ENCODE results near the gene FAM13A. TPM values are rescaled to one million over a fixed set of nuclear protein-coding genes. Genes with fewer than 3 reads are reported as not detected.

The FAM13A gene
- total RNA-seq, 4 donors from 2014 or later, result 61.8 to 217 (median 152) TPM

DNA sequence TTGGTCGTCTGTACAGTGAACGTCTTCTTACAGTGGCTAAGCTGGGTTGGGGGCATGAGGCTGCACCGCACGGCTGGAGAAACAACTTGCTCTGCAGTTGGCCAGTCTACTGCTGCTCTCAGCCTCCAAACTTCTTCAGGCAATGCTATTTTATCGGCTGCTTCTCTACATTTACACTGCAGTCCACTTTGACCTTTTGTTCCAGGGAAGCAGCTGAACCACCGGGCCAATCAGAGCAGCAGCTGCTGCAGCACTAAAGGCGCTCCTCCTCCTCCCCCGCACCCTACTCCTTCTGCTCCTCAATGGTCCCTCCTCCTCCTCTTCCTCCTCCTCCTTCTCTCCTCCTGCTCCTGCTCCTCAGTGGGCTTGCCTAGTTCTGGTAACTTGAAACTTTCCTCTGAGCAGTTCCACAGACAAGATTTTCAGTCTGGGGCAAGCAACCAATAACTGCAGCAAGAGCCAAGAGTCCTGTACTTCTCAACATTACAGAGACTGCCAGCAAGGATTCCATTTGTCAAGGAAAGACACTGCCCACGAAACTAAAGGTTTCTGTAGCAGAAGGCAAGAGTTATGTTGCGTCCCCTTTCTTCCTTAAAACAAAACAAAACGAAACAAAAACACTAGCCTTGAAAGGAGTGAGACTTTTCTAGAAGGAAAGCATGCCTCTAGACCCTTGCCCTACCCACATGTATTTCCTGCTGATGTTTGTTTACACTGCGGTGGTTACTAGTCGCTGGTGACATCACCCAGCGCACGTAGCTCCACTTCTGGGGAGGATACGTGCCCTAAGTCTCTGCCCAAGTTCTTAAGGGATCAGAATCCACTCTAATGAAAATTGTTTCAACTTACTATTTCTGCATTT, 233.7 kb downstream of the FAM13A start:
- TF ChIP-seq, protein P1, sequence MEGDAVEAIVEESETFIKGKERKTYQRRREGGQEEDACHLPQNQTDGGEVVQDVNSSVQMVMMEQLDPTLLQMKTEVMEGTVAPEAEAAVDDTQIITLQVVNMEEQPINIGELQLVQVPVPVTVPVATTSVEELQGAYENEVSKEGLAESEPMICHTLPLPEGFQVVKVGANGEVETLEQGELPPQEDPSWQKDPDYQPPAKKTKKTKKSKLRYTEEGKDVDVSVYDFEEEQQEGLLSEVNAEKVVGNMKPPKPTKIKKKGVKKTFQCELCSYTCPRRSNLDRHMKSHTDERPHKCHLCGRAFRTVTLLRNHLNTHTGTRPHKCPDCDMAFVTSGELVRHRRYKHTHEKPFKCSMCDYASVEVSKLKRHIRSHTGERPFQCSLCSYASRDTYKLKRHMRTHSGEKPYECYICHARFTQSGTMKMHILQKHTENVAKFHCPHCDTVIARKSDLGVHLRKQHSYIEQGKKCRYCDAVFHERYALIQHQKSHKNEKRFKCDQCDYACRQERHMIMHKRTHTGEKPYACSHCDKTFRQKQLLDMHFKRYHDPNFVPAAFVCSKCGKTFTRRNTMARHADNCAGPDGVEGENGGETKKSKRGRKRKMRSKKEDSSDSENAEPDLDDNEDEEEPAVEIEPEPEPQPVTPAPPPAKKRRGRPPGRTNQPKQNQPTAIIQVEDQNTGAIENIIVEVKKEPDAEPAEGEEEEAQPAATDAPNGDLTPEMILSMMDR (IDR thresholded peaks at IDR 0.05; ENCODE audit: low read depth), result no peak

DNA sequence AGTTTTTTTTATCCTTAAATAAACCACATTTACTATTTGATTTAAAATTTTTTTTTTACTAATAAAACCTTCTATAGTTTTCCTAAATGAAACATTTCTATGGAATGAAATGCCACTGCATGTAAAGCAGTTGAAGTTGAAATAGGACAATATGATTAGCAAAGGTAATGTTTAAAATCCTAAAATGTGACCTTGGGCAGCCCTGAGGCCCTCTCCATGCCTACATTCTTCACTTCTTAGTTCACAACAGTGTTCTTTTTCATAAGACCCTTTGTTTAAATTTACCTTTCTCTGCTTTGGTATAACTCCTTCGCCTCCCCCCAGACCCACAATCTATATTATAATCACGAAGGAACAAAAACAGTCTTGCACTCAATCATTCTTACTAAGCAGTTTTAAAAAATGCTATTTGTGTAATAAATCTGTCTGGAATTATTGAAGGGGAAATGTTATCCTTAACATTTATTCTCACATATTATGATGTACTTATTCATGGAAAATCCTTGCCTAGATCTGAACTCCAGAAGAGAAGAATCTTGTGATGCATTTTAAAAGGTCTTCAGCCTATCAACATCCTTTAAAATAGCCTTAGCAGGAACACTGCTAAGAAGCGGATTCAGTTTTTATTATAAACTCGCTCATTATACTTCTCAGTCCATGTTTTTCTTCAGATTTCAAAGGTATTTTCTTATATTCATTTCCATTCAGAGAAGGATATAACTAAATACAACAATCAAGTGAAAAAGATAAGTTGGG, 234.8 kb downstream of the FAM13A start:
- TF ChIP-seq, protein P1 (IDR thresholded peaks at IDR 0.05; ENCODE audit: low read depth), result no peak

DNA sequence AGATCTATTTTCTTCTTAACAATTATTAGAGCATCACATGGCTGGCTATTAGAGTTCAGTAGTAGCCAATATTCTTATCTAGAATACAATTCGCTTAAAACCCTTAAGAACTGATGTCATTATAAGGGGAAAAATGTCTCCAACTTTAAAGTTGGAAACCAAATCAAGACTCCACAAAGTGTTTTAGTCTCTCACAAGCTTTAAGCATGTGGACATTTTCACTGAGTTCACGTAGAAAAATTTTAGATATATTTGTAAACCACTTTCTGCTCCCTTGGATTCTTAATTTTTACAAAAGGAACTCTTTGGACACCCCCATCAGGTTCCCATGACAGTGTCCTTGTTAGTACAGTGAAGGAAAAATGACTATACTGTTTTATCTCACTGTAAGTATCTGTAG, 235.5 kb downstream of the FAM13A start:
- TF ChIP-seq, protein P1 (IDR thresholded peaks at IDR 0.05; ENCODE audit: low read depth), result no peak

DNA sequence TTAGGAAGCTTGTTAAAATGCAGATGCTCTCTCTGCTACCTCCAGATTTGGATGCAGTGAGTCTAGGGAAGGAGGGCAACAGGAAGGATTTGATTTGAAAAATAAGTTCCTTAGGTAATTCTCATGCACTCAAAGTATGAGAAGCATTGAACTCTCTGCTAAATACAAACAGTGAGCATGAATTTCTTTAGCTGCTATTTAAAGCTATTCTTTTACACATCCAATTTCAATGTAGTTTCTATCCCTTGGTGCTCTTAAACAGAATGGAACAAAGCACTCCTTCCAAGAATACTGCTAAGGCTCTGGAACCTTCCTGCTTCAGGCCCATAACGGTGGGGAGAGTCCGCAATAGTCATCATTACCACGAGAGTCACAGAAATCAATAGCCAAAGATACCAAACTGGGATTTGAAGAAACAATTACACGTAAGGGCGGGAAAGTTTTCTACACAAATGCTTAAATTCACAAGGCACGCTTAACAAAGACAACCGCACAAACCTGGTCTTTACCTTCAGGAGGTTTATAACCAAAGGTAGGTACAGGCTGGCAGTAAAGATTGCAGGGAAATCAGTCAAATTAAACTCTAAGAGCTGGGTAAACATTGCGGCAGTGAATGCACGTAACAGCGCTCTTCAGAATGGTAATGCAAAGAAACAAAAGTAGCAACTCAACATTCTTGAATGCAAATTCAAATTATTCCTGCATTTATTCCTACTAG, 236.1 kb downstream of the FAM13A start:
- TF ChIP-seq, protein P1 (IDR thresholded peaks at IDR 0.05; ENCODE audit: low read depth), result no peak

DNA sequence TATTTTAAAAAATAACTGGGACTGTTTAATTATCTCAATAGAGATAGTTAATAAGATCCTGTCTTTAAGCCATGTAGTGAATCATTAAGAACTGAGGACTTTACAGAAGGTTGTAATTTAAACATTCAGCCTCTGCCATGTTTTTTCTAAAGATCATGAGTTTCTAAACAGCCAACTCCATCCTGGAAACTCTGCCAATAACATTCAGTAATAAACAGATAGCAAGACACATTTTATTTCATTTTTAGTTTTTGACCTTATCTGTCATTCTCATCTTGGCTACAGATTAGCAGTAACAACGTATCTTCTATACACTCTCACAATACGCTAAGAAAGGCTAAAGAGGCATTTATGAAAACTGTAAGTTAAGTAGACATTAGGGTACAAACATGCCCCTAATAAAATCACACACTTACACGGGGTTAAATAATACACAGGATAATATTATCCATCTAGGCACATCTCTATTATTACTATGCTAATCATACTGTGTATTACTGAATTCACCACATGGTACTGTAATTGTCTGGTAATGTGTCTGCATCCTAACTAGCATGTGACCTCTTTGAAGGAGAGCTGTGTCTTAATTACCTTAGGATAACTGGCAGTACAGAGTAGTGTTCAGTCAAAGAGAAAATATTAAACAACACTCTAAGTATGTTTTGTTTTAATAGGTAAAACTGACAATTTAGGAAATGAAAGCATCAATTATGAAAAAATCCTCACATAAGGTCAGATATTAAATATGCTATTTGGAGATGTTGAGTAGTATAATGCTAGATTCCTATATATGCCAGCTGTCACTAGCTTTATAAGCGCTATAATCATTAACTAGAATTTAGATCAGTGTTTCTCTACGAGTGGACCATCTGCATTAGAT, 236.9 kb downstream of the FAM13A start:
- TF ChIP-seq, protein P1 (IDR thresholded peaks at IDR 0.05; ENCODE audit: low read depth), result no peak

DNA sequence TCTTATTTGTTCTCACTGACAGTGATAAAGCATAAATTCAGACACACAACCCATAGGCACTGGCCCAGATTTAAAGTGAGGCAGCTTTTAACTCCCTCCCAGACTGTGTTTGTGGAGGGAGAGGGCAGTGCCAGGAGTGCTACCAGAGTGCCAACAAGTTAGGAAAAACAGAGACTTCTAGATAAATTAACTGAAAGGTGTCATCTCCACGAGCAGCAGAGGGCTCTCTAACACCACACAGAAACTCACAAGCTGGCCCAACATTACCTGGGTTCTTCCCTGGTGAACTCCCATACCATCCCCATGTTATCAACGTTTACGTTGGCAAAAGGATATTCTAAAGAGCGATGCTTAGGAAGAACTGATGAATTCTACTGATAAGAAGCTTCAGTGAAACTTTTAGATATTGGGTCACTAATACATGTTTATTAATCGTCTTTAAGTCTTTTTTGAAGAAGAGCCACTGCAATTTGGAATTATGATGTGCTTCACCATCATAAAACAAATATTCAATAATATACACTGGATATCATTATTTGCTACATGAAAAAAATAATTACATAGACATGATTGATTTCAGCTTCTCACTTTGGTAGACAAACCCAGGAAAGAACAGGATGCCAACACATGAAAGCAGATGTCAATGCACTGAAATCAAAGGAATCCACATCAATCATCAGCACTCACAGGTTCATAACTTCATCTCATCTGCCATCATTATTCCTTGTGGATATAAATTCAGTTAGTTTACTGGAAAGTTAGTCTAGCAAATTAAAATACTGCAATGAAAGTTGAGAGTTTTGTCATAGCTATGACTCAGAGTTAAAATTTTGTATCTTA, 238.1 kb downstream of the FAM13A start:
- TF ChIP-seq, protein P1 (IDR thresholded peaks at IDR 0.05; ENCODE audit: low read depth), result no peak

Measured in subcutaneous adipose tissue (tissue), 4 donors.